ENCODE measurements around the gene MYL1. TPM values are rescaled to one million over a fixed set of nuclear protein-coding genes. Genes with fewer than 3 reads are reported as not detected.

MYL1 gene
- not detected in 2 replicates for total RNA-seq (2014; rRNA removed; shearing (Covaris generic))
- total RNA-seq (2022): not detected in 2 replicates
- not detected for Bru-seq, nascent RNA
- not detected for BruChase-seq, experiment 1, labeled RNA remaining after a 6-hour chase
- not detected for BruChase-seq, experiment 2, labeled RNA remaining after a 2-hour chase
- long read RNA-seq: 0 reads

DNA sequence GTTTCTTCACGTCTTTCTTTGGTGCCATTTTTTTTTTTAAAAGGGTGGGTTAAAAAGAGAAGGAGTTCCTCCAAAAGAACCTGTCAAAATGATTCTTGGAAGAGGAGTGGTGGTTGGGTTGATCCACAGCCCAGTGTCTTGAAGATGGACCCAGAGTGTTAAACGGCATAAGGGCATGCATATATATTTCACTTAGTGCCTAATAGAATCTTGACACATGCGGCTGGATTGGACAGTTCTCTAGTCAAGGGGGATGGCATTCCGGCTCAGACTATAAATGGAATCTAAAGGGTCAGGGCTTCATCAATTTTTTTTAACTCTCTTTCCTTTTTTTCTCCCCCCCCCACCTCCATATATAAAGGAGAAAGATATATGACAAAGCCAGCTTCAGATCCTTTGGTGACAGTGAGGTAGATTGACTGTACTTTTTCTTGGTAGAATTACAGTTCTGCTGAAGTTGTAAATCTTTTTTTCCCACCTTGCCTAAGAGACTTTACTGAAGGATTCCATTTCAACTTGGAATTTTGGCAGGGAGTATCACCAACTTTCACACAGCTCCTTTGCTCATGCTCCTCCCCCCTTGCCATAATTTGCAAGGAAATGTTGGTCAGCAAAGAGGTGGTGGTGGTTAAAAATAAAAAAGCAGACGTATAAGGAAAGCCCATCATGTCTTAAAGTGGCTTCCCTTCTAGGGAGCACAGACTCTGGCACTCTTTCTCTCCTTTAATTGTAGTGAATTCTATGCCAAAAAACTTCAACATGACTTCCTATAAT lies at the start of gene MYL1:
TSS of gene MYL1 (minus strand) at position 160 of the 774 bp plus-strand sequence. CDS start at position 28, 132 bp downstream.
- H4K20me1 ChIP-seq (ENCODE audit: insufficient read depth, low read length): no peaks in the 10 kb centered on the region
- ChIA-PET POLR2A (no interaction called here), CTCF (ENCODE audit: unreplicated experiment) (no interaction called here)

DNA sequence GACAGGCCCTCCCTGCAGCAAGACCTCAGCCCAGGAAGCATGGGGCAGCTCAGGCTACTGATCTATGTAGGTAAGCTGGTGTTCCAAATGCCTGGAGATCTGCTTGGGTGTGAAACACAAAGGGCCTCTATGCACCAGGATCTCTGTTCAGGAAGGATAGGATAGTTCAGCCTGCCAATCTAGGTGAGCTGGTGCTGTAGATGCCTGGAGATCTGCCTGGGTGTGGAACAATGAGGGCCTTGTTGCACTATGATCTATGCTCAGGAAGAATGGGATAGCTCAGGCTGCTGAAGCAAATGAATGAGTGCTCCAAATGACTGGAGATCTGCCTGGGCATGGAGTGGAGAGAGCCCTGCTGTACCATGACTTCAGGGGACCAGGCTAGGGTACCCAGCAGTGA lies 48.9 kb upstream of the MYL1 start:
- ChIA-PET POLR2A (no interaction called here), CTCF (ENCODE audit: unreplicated experiment) (no interaction called here)
- no TSS peak for BruUV-seq (replicated peaks)
- DNase-seq (ENCODE audit: low spot score): no peak
- Histone ChIP-seq H3K4me3 (ENCODE audit: low read depth, low read length, poor library complexity, severe bottlenecking) (no peak overlapping the region), H4K20me1 (ENCODE audit: insufficient read depth, low read length) (no peaks in the 10 kb centered on the region), H2AFZ (ENCODE audit: low read length) (no peak overlapping the region), H3K79me2 (ENCODE audit: insufficient read depth, low read depth, low read length) (no peaks in the 10 kb centered on the region), H3K9me3 (ENCODE audit: low read length) (no peaks in the 10 kb centered on the region), H3K4me2 (ENCODE audit: low read length) (no peak overlapping the region), H3K36me3 (ENCODE audit: insufficient read depth, low read length) (no peaks in the 10 kb centered on the region), H3K9me2 (ENCODE audit: insufficient read depth, low read length) (no peaks in the 10 kb centered on the region), H3K4me1 (ENCODE audit: insufficient read depth, low read length, poor library complexity, severe bottlenecking) (no peaks in the 10 kb centered on the region), H3K27ac (ENCODE audit: low read depth, low read length, poor library complexity, severe bottlenecking) (no peak overlapping the region)
- no peak for TF ChIP-seq EZH2phosphoT487 (IDR thresholded peaks at IDR 0.05; ENCODE audit: borderline replicate concordance, low read depth, low read length)
- TF ChIP-seq, protein P1, sequence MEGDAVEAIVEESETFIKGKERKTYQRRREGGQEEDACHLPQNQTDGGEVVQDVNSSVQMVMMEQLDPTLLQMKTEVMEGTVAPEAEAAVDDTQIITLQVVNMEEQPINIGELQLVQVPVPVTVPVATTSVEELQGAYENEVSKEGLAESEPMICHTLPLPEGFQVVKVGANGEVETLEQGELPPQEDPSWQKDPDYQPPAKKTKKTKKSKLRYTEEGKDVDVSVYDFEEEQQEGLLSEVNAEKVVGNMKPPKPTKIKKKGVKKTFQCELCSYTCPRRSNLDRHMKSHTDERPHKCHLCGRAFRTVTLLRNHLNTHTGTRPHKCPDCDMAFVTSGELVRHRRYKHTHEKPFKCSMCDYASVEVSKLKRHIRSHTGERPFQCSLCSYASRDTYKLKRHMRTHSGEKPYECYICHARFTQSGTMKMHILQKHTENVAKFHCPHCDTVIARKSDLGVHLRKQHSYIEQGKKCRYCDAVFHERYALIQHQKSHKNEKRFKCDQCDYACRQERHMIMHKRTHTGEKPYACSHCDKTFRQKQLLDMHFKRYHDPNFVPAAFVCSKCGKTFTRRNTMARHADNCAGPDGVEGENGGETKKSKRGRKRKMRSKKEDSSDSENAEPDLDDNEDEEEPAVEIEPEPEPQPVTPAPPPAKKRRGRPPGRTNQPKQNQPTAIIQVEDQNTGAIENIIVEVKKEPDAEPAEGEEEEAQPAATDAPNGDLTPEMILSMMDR (conservative IDR thresholded peaks at IDR 0.05; ENCODE audit: low read length): no peak
- intact Hi-C loops (cut with micrococcal nuclease; ENCODE audit: unreplicated experiment): no loop called here

More for the DNA sequence above, at the start of gene MYL1:
- Histone ChIP-seq H3K79me2 (ENCODE audit: insufficient read depth, low read depth, low read length) (no peaks in the 10 kb centered on the region), H3K36me3 (ENCODE audit: insufficient read depth, low read length) (no peaks in the 10 kb centered on the region), H3K4me1 (ENCODE audit: insufficient read depth, low read length, poor library complexity, severe bottlenecking) (no peaks in the 10 kb centered on the region), H2AFZ (ENCODE audit: low read length) (no peak within 1 kb of the TSS), H3K27ac (ENCODE audit: low read depth, low read length, poor library complexity, severe bottlenecking) (no peak within 1 kb of the TSS), H3K4me3 (ENCODE audit: low read depth, low read length, poor library complexity, severe bottlenecking) (no peak within 1 kb of the TSS), H3K9me2 (ENCODE audit: insufficient read depth, low read length) (no peaks in the 10 kb centered on the region), H3K9me3 (ENCODE audit: low read length) (no peaks in the 10 kb centered on the region), H3K4me2 (ENCODE audit: low read length) (no peak within 1 kb of the TSS)
- no TSS peak for BruUV-seq (replicated peaks)
- TF ChIP-seq, protein P1 (conservative IDR thresholded peaks at IDR 0.05; ENCODE audit: low read length): no peak
- no peak for DNase-seq (ENCODE audit: low spot score)
- intact Hi-C loops (cut with micrococcal nuclease; ENCODE audit: unreplicated experiment): no loop called here

DNA sequence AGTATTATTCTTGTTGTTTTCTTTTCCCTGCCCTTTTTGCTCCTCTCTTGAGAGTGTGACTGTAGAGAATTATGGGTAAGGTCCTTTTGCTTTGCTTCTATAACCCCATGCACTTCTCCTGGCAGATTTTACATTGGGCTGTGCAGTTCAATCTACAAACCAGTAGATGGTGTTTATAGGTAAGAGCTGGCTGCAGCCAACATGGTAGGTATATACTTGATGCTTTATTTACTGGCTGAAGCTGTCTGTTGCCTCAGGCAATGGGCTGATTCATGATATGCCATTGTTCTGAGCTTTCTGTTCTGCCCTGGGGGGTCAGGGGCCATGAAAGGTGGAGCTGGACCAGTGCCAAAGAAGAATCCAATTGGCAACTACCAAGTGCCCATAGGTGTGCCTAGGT lies 48.3 kb upstream of the MYL1 start:
- no peak overlapping the region for H3K4me3 ChIP-seq (ENCODE audit: low read depth, low read length, poor library complexity, severe bottlenecking)
- DNase-seq (ENCODE audit: low spot score): peak; percentile 5
- no peaks in the 10 kb centered on the region for H3K9me3 ChIP-seq (ENCODE audit: low read length)
- intact Hi-C loops (cut with micrococcal nuclease; ENCODE audit: unreplicated experiment): no loop called here
- POLR2A ChIA-PET: no interaction called here
- H3K27ac ChIP-seq (ENCODE audit: low read depth, low read length, poor library complexity, severe bottlenecking): no peak overlapping the region
- CTCF ChIA-PET (ENCODE audit: unreplicated experiment): no interaction called here
- H3K4me1 ChIP-seq (ENCODE audit: insufficient read depth, low read length, poor library complexity, severe bottlenecking): no peaks in the 10 kb centered on the region
- no peaks in the 10 kb centered on the region for H3K36me3 ChIP-seq (ENCODE audit: insufficient read depth, low read length)
- no TSS peak for BruUV-seq (replicated peaks)
- no peaks in the 10 kb centered on the region for H3K9me2 ChIP-seq (ENCODE audit: insufficient read depth, low read length)
- no peak for TF ChIP-seq EZH2phosphoT487 (IDR thresholded peaks at IDR 0.05; ENCODE audit: borderline replicate concordance, low read depth, low read length)
- TF ChIP-seq, protein P1 (conservative IDR thresholded peaks at IDR 0.05; ENCODE audit: low read length): peak; percentile 49
- no peaks in the 10 kb centered on the region for H4K20me1 ChIP-seq (ENCODE audit: insufficient read depth, low read length)
- H3K79me2 ChIP-seq (ENCODE audit: insufficient read depth, low read depth, low read length): no peaks in the 10 kb centered on the region
- no peak overlapping the region for H2AFZ ChIP-seq (ENCODE audit: low read length)
- H3K4me2 ChIP-seq (ENCODE audit: low read length): no peak overlapping the region
